Activated CD4-positive, alpha-beta T cell treated with anti-CD3 and anti-CD28 coated beads, Interleukin-2, amount 10 ng/mL, durations not matched to agents 24 days and 14 days (primary cell): Measurements from ENCODE around the gene MRPL1. TPM values are rescaled to one million over a fixed set of nuclear protein-coding genes. Genes with fewer than 3 reads are reported as not detected.
"Not testable (repeated sequence)": the region's sequence is repeated elsewhere in the genome, so short reads cannot be mapped to it uniquely, and the experiment has no call there.

ENCODE experiments used
- DNase-seq: peaks from one replicate; pipeline ENCODE4 v3.0.0; 2022
- H3K27ac Mint-ChIP-seq: one replicate; pipeline ENCODE4 v1.8.0; 2022; ENCODE audit warnings: mild to moderate bottlenecking, mixed read lengths
- H3K27me3 Mint-ChIP-seq: one replicate; pipeline ENCODE4 v1.8.0; 2022; ENCODE audit warnings: mixed read lengths
- H3K36me3 Mint-ChIP-seq: one replicate; pipeline ENCODE4 v1.8.0; 2022; ENCODE audit warnings: low read depth, mild to moderate bottlenecking, mixed read lengths
- H3K4me1 Mint-ChIP-seq: one replicate; pipeline ENCODE4 v1.8.0; 2021; ENCODE audit warnings: mixed read lengths
- H3K4me3 Mint-ChIP-seq: one replicate; pipeline ENCODE4 v1.8.0; 2022; ENCODE audit warnings: mild to moderate bottlenecking, moderate library complexity, mixed read lengths
- H3K9me3 Mint-ChIP-seq: one replicate; pipeline ENCODE4 v1.8.0; 2021; ENCODE audit warnings: mixed read lengths
- intact Hi-C: fragments of 100-400 bp; cut with micrococcal nuclease; formaldehyde crosslinking; loops from one replicate; pipeline ENCODE4 v1.15.1; 2023
- total RNA-seq: library from RNA; stranded (reverse); gene quantifications from 2 replicates; pipeline ENCODE4 v1.2.3, GENCODE V29; 2022

The MRPL1 gene
- total RNA-seq, 1 donor from 2014 or later = 72.7 TPM

DNA sequence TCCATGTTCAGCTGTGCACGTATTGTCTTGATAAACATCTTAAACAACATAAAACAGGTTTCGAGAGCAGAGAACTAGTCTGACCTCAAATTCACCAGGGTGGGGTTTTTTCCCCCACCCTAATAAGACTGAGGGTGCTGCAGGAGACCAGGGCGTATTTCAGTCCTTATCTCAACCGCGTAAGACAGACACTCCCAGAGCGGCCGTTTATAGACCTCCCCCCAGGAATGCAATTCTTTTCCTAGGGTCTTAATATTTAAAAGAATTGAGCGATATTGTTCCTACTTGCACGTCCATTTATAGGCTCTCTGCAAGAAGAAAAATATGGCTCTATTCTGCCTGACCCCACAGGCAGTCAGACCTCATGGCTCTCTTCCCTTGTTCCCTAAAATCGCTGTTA lies 83.3 kb downstream of the MRPL1 start:
- H3K36me3 Mint-ChIP-seq = peaks cover 50% of the 10 kb centered on the region
- not testable (repeated sequence) for DNase-seq

DNA sequence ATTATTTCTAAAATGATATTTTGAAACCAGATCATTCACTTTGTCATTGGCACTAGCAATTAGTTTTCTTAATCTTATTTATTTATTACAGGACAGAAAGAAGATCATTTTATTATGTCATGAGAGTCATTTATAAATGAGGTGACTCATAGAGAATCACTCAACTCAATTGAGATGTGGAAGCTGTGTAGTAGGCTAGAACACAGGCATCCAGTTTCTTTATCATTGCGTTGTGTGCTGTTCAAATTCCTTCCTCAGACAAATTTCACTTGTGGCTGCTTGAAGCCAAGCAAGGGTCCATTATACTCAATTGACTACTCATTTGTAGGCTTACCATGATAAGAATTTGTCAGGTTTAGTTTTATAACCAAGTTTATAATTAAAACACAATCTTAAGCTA lies 87.6 kb downstream of the MRPL1 start:
- H3K4me1 Mint-ChIP-seq = peaks cover 8% of the 10 kb centered on the region
- no peaks in the 10 kb centered on the region for H3K27me3 Mint-ChIP-seq
- H3K36me3 Mint-ChIP-seq = peaks cover 49% of the 10 kb centered on the region
- DNase-seq = no peak
- no peak overlapping the region for H3K4me3 Mint-ChIP-seq
- H3K9me3 Mint-ChIP-seq = peaks cover 3% of the 10 kb centered on the region
- intact Hi-C loops = no loop called here
- H3K27ac Mint-ChIP-seq = no peak overlapping the region

More for the DNA sequence above, 83.3 kb downstream of the MRPL1 start:
- H3K27ac Mint-ChIP-seq, H3K27me3 Mint-ChIP-seq, H3K4me1 Mint-ChIP-seq, intact Hi-C loops, H3K4me3 Mint-ChIP-seq: not testable (repeated sequence)
- peaks cover 15% of the 10 kb centered on the region for H3K9me3 Mint-ChIP-seq

DNA sequence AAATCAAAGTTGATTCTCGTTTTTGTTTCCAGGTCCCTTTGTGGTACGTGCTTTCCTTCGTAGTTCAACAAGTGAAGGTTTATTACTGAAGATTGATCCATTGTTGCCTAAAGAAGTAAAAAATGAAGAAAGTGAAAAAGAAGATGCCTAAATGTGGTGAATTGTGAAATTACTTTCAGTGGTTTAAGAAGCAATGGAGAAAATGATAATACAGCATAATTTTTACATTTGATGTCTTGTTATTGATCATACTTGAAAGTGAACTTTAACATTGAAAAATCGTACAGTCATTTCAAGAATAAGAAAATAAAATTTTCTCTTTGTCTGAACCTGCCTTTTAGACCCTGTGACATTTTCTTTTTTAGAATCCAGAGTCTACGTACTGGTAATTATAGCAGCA lies 89.8 kb downstream of the MRPL1 start:
- no peaks in the 10 kb centered on the region for H3K27me3 Mint-ChIP-seq
- H3K4me1 Mint-ChIP-seq = peaks cover 13% of the 10 kb centered on the region
- no peaks in the 10 kb centered on the region for H3K9me3 Mint-ChIP-seq
- H3K4me3 Mint-ChIP-seq = no peak overlapping the region
- no peak for DNase-seq
- intact Hi-C loops = no loop called here
- peaks cover 36% of the 10 kb centered on the region for H3K36me3 Mint-ChIP-seq
- no peak overlapping the region for H3K27ac Mint-ChIP-seq

DNA sequence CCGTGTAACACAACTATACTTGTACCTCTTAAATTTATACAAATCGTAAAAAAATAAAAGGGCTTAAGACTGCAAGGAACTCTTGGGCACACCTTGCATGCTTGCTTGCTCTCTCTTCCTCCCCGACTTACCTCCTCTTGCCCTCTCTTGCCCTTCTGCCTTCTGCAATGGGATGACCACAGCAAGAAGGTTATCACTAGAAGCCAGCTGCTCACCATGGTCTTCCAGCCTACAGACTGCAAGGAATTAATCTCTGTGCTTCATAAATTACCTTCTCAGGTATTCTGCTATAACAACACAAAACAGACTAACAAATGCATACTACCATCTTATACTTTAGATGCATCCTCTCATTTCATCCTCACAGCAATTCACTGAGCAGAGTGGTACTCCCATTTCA lies 92.1 kb downstream of the MRPL1 start:
- Mint-ChIP-seq H3K9me3 (no peaks in the 10 kb centered on the region), H3K36me3 (peaks cover 34% of the 10 kb centered on the region)
- intact Hi-C loops = loop anchor here (5.0 kb wide), 3 partner anchors 103 to 908 kb away; partner anchors contain the start of gene FRAS1

DNA sequence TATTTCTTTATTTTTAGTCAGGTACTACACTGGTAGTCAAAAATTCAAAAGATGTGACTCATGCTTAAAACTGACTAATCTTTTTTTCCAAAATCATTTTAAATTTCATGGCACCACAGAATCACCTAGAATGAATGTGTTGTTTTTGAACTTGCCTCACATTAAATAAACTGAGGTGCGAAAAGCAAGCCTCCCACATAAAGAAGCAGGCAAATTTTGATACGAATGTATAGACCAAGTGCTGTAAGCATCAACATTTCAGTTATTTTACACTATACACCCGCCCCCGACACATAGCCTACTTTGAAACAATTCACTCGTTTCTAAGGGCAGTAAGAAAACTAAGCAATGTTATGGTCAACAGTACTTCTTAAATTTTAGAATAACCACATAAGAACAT lies 94.3 kb downstream of the MRPL1 start:
- Mint-ChIP-seq H3K36me3 (peaks cover 24% of the 10 kb centered on the region), H3K9me3 (no peaks in the 10 kb centered on the region), H3K4me1 (peaks cover 11% of the 10 kb centered on the region), H3K4me3 (no peak overlapping the region), H3K27ac (no peak overlapping the region), H3K27me3 (no peaks in the 10 kb centered on the region)
- intact Hi-C loops = loop anchor here (5.0 kb wide), 3 partner anchors 100 to 905 kb away; partner anchors contain the start of gene FRAS1
- no peak for DNase-seq

More for the DNA sequence above, 92.1 kb downstream of the MRPL1 start:
- DNase-seq = no peak
- Mint-ChIP-seq H3K27me3 (no peaks in the 10 kb centered on the region), H3K4me1 (peaks cover 14% of the 10 kb centered on the region), H3K27ac (no peak overlapping the region), H3K4me3 (no peak overlapping the region)

DNA sequence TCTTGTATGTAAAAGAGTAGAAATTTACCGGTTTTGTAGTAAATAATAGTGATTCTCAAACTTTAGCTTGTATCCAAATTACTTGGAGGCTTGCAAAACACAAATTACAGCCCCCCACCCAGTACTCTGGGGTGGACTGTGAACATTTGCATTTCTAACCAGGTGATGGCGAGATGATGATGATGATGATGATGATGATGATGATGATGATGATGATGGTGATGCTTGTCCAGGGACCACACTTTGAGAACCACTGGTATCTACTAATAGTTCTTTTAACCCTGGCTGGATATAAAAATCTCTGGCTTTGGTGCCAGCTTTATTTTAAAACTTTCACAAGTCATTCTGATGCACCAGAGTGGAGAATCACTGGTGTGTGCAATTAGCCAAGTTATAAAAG lies 96.3 kb downstream of the MRPL1 start:
- no peak for DNase-seq
- Mint-ChIP-seq H3K4me1 (peaks cover 6% of the 10 kb centered on the region), H3K36me3 (peaks cover 10% of the 10 kb centered on the region), H3K27ac (no peak overlapping the region), H3K9me3 (no peaks in the 10 kb centered on the region), H3K4me3 (no peak overlapping the region), H3K27me3 (no peaks in the 10 kb centered on the region)
- intact Hi-C loops = loop anchor here (1.0 to 5.0 kb wide), 4 partner anchors 98 to 903 kb away; partner anchors contain the start of gene FRAS1

DNA sequence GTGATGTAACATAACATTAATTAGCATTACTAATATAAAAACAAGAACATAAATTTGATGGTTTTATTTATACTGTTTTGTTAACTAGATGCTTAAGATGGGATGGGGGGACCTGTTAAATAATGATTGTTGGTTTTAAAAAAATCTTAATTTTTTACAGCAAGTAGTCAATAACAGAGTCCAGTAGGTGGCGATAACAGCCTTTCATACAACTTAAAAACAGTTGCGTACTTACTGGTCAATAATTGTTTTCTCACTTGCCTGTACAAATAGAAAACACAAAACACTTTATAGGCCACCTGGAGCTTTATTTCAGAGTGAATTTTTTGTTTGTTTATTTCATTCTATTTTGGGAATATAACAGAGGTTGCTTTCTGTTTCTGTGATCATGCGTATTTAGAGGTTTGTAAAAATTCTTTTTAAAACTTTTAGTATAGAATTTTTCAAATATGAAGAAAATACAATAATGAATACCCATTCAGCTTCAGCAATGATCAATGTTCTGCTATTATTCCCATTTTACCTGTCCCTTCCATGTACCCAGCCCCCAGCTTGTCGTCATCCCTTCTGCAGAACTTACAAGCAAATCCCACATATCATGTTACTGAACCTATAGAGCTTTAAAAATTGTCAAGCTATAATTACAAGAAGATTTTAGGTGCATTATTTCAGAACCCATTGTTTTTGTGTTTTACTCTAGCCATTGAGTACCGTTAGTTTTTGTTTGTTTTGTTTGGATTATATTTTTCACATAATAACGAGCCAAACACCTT lies 97.1 kb downstream of the MRPL1 start:
- H3K36me3 Mint-ChIP-seq = peaks cover 3% of the 10 kb centered on the region
- H3K27me3 Mint-ChIP-seq = no peaks in the 10 kb centered on the region
- peaks cover 6% of the 10 kb centered on the region for H3K4me1 Mint-ChIP-seq
- H3K27ac Mint-ChIP-seq = no peak overlapping the region
- peak; percentile 61 for DNase-seq
- no peak overlapping the region for H3K4me3 Mint-ChIP-seq
- no peaks in the 10 kb centered on the region for H3K9me3 Mint-ChIP-seq
- intact Hi-C loops = loop anchor here (1.0 to 5.0 kb wide), 4 partner anchors 98 to 903 kb away; partner anchors contain the start of gene FRAS1

DNA sequence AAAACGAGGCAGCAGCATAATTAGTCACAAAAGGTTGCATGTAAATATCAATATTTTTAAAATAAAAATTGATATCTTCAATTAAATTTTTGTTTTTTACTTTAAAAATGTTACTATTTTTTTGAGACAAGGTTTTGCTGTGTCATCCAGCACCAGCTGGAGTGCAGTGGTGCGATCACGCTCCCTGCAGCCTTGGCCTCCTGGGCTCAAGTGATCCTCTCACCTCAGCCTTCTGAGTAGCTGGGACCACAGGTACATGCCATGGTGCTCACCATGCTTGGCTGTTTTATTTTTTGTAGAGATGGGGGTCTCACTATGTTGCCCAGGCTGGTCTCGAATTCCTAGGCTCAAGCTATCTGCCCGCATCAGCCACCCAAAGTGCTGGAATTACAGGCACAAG lies 97.7 kb downstream of the MRPL1 start:
- Mint-ChIP-seq H3K27me3 (no peaks in the 10 kb centered on the region), H3K27ac (no peak overlapping the region), H3K4me1 (peaks cover 6% of the 10 kb centered on the region), H3K36me3 (no peaks in the 10 kb centered on the region), H3K9me3 (no peaks in the 10 kb centered on the region), H3K4me3 (no peak overlapping the region)
- no peak for DNase-seq
- intact Hi-C loops = no loop called here

DNA sequence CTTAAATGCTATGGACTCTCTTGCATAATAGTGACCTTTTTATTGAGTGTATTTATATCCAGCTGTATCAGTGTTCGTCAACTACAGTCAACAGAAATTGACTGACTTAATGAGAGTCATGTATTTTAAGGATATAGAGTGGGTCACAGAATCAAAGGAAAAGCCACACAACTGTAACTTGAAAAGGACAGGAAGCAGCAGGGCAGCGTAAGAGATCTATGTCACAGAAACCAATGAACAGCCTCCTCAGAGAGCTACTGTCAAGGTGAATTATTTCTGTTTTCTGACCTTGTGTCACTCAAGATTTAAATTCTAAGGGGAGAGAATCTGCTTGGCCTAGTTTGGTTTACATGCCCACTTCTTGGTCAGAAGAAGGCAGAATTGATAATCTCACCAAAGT lies 100.4 kb downstream of the MRPL1 start:
- Mint-ChIP-seq H3K4me3 (no peak overlapping the region), H3K9me3 (no peaks in the 10 kb centered on the region), H3K4me1 (no peaks in the 10 kb centered on the region), H3K36me3 (no peaks in the 10 kb centered on the region), H3K27ac (no peak overlapping the region), H3K27me3 (no peaks in the 10 kb centered on the region)
- no peak for DNase-seq
- intact Hi-C loops = no loop called here

DNA sequence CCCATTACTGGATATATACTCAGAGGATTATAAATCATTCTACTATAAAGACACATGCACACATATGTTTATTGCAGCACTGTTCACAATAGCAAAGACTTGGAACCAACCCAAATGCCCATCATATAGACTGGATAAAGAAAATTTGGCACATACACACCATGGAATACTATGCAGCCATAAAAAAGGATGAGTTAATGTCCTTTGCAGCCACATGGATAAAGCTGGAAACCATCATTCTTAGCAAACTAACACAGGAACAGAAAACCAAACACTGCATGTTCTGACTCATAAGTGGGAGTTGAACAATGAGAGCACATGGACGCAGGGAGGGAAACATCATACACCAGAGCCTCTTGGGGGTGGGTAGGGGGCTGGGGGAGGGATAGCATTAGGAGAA lies 111.0 kb downstream of the MRPL1 start:
- H3K4me3 Mint-ChIP-seq, H3K27ac Mint-ChIP-seq, DNase-seq, H3K9me3 Mint-ChIP-seq, H3K4me1 Mint-ChIP-seq, intact Hi-C loops, H3K36me3 Mint-ChIP-seq: not testable (repeated sequence)
- peaks cover 15% of the 10 kb centered on the region for H3K27me3 Mint-ChIP-seq

DNA sequence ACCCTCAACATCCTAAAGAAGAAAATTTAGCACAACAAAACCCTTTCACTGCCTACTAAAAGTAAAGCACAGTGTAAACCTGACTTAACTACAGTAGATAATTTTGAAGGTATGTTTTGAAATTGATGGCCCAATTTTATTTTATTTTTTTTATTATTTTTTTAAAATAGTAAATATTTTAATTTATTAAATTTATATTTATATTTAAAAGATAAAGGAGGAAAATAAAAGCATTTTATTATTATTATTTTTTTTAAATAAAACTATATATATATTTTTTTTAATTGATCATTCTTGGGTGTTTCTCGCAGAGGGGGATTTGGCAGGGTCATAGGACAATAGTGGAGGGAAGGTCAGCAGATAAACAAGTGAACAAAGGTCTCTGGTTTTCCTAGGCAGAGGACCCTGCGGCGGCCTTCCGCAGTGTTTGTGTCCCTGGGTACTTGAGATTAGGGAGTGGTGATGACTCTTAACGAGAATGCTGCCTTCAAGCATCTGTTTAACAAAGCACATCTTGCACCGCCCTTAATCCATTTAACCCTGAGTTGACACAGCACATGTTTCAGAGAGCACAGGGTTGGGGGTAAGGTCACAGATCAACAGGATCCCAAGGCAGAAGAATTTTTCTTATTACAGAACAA lies 120.4 kb downstream of the MRPL1 start:
- DNase-seq, H3K27ac Mint-ChIP-seq, H3K36me3 Mint-ChIP-seq, H3K4me1 Mint-ChIP-seq, intact Hi-C loops, H3K9me3 Mint-ChIP-seq, H3K4me3 Mint-ChIP-seq: not testable (repeated sequence)
- peaks cover 23% of the 10 kb centered on the region for H3K27me3 Mint-ChIP-seq

DNA sequence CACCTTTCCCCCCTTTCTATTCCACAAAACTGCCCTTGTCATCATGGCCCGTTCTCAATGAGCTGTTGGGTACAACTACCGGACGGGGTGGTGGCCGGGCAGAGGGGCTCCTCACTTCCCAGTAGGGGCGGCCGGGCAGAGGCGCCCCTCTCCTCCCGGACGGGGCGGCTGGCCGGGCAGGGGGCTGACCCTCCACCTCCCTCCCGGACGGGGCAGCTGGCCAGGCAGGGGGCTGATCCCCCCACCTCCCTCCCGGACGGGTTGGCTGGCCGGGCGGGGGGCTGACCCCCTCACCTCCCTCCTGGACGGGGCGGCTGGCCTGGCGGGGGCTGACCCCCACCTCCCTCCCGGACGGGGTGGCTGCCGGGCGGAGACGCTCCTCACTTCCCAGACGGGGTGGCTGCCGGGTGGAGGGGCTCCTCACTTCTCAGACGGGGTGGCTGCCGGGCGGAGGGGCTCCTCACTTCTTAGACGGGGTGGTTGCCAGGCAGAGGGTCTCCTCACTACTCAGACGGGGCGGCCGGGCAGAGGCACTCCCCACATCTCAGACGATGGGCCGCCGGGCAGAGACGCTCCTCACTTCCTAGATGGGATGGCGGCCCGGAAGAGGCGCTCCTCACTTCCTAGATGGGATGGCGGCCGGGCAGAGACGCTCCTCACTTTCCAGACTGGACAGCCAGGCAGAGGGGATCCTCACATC lies 121.1 kb downstream of the MRPL1 start:
- DNase-seq, H3K36me3 Mint-ChIP-seq, H3K27ac Mint-ChIP-seq, H3K4me1 Mint-ChIP-seq, H3K9me3 Mint-ChIP-seq, H3K4me3 Mint-ChIP-seq, intact Hi-C loops: not testable (repeated sequence)
- peaks cover 19% of the 10 kb centered on the region for H3K27me3 Mint-ChIP-seq

DNA sequence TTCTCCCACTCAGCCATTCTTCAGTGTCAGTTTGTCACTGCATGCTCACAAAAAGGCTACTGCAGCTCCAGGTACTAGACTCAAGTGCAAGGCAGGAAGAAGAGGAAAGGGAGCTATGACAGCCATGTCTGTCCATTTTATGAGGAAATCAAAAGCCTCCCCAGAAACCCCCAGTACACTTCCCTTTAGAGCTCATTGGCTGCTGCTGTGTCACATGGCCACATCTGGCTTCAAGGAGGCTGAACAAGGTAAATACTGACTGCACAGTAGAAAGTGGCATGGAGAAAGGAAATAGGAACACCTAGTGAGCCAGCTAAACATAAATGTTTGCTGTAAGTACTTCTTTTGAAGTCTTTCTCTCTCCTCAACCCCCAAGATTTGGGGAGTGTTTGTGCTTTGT lies 127.3 kb downstream of the MRPL1 start:
- Mint-ChIP-seq H3K36me3 (no peaks in the 10 kb centered on the region), H3K4me3 (no peak overlapping the region), H3K9me3 (peaks cover 3% of the 10 kb centered on the region), H3K27ac (no peak overlapping the region), H3K27me3 (peaks cover 17% of the 10 kb centered on the region), H3K4me1 (no peaks in the 10 kb centered on the region)
- no peak for DNase-seq
- intact Hi-C loops = no loop called here

DNA sequence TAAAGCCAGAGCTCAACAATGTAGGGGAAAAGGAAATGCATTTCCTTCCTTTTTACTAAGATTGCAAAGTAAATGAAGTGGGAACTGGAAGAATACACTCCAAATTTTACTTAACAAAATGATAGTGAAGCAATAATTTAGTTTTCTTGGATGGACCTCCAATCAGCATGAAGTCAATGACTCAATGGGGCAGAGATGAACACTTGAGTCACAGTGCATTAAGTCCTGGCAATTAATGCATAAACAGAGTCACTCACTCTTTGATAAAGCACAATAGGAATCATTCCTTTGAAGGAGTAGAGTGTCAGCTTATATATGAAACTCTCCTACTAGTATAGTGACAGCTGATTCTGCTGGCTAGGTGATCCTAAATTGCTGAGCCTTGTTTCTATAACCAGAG lies 127.8 kb downstream of the MRPL1 start:
- Mint-ChIP-seq H3K4me1 (no peaks in the 10 kb centered on the region), H3K27ac (no peak overlapping the region), H3K36me3 (no peaks in the 10 kb centered on the region), H3K9me3 (peaks cover 3% of the 10 kb centered on the region), H3K4me3 (no peak overlapping the region), H3K27me3 (peaks cover 19% of the 10 kb centered on the region)
- intact Hi-C loops = no loop called here
- DNase-seq = no peak
